ENCODE measurements around the gene EFHD1. TPM values are rescaled to one million over a fixed set of nuclear protein-coding genes. Genes with fewer than 3 reads are reported as not detected.

The EFHD1 gene
- total and polyA plus RNA-seq, 2 of the 13 experiments (the other 11 are each of a cell fraction or from before 2014, with no cell fraction given) = 0.09 TPM; not detected in 1

DNA sequence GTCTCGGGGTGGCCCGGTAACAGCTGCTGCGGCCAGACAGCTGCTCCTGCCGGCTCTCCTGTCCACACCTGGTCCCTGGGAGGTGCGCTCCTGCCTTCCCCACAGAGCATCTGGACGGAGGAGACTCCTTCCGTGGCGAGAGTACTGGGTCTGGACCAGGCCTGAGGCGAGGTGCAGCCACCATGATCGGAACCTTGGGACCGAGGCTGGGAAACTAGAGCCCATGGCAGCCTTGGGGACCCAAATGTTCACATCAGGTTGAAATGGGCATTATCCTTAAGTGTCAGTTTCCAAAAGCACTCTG lies 64.4 kb downstream of the EFHD1 start (continued):
- TF ChIP-seq, protein P1, sequence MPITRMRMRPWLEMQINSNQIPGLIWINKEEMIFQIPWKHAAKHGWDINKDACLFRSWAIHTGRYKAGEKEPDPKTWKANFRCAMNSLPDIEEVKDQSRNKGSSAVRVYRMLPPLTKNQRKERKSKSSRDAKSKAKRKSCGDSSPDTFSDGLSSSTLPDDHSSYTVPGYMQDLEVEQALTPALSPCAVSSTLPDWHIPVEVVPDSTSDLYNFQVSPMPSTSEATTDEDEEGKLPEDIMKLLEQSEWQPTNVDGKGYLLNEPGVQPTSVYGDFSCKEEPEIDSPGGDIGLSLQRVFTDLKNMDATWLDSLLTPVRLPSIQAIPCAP (CRISPR knock-in tag; IDR thresholded peaks at IDR 0.05; ENCODE audit: low read depth) = no peak
- no peak; the same call in 1 of the 2 replicates for TF ChIP-seq ZNF343 (CRISPR knock-in tag; IDR thresholded peaks at IDR 0.05)
- no peak for TF ChIP-seq HINFP (CRISPR knock-in tag; IDR thresholded peaks at IDR 0.05; ENCODE audit: low read depth)
- TF ChIP-seq ZNF263 (CRISPR knock-in tag; IDR thresholded peaks at IDR 0.05) = no peak
- 0 out of 2 replicates have a peak, but pooled peaks have one; percentile 30 for TF ChIP-seq SMAD1 (CRISPR knock-in tag; IDR thresholded peaks at IDR 0.05; ENCODE audit: borderline replicate concordance, low read depth)
- TF ChIP-seq HOXD1 (CRISPR knock-in tag; IDR thresholded peaks at IDR 0.05) = no peak
- no peak for TF ChIP-seq PHF21A (CRISPR knock-in tag; IDR thresholded peaks at IDR 0.05)
- TF ChIP-seq MXD4 (CRISPR knock-in tag; IDR thresholded peaks at IDR 0.05) = peak; percentile 20; the same call in 1 of the 2 replicates
- no peak for TF ChIP-seq RBAK (CRISPR knock-in tag; IDR thresholded peaks at IDR 0.05)
- TF ChIP-seq MLX (CRISPR knock-in tag; IDR thresholded peaks at IDR 0.05) = no peak
- TF ChIP-seq EHMT2 (IDR thresholded peaks at IDR 0.05; ENCODE audit: borderline replicate concordance, low read depth, low read length) = no peak
- TF ChIP-seq PTBP1 (IDR thresholded peaks at IDR 0.05; ENCODE audit: low read depth, low read length, poor library complexity, severe bottlenecking) = no peak
- TF ChIP-seq NFE2 (CRISPR knock-in tag; IDR thresholded peaks at IDR 0.05) = no peak
- no peak for TF ChIP-seq BHLHE40 (IDR thresholded peaks at IDR 0.05; ENCODE audit: low read length)
- no peak for TF ChIP-seq DR1 (CRISPR knock-in tag; IDR thresholded peaks at IDR 0.05)
- TF ChIP-seq THYN1 (CRISPR knock-in tag; IDR thresholded peaks at IDR 0.05; ENCODE audit: borderline replicate concordance, low read depth) = no peak
- no peak for TF ChIP-seq ZNF577 (CRISPR knock-in tag; IDR thresholded peaks at IDR 0.05; ENCODE audit: borderline replicate concordance, low read depth)
- peak; percentile 13 for TF ChIP-seq ASH2L (IDR thresholded peaks at IDR 0.05; ENCODE audit: insufficient read length, low read depth, low read length)
- TF ChIP-seq, protein P2, sequence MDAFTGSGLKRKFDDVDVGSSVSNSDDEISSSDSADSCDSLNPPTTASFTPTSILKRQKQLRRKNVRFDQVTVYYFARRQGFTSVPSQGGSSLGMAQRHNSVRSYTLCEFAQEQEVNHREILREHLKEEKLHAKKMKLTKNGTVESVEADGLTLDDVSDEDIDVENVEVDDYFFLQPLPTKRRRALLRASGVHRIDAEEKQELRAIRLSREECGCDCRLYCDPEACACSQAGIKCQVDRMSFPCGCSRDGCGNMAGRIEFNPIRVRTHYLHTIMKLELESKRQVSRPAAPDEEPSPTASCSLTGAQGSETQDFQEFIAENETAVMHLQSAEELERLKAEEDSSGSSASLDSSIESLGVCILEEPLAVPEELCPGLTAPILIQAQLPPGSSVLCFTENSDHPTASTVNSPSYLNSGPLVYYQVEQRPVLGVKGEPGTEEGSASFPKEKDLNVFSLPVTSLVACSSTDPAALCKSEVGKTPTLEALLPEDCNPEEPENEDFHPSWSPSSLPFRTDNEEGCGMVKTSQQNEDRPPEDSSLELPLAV (CRISPR knock-in tag; conservative IDR thresholded peaks at IDR 0.05; ENCODE audit: low read depth) = no peak
- no peak for TF ChIP-seq POLR2AphosphoS5 (IDR thresholded peaks at IDR 0.05; ENCODE audit: low read depth, low read length)
- no peak for TF ChIP-seq ZNF652 (CRISPR knock-in tag; IDR thresholded peaks at IDR 0.05; ENCODE audit: borderline replicate concordance, low read depth)
- no peak for TF ChIP-seq KLF13 (CRISPR knock-in tag; IDR thresholded peaks at IDR 0.05)
- TF ChIP-seq RELA (CRISPR knock-in tag; IDR thresholded peaks at IDR 0.05) = no peak
- TF ChIP-seq ZNF33A (CRISPR knock-in tag; IDR thresholded peaks at IDR 0.05; ENCODE audit: borderline replicate concordance) = no peak
- TF ChIP-seq THAP8 (CRISPR knock-in tag; IDR thresholded peaks at IDR 0.05; ENCODE audit: borderline replicate concordance) = no peak
- TF ChIP-seq ZNF234 (CRISPR knock-in tag; conservative IDR thresholded peaks at IDR 0.05) = no peak
- TF ChIP-seq ZNF12 (CRISPR knock-in tag; IDR thresholded peaks at IDR 0.05) = no peak

All from HepG2 (cell line).